NCI-H226 (cell line): Measurements from ENCODE around the gene LRRC9.
"Not testable (repeated sequence)": the region's sequence is repeated elsewhere in the genome, so short reads cannot be mapped to it uniquely, and the experiment has no call there.

Experiments used
- DNase-seq: peaks from one replicate; pipeline ENCODE4 v3.0.0-alpha.2; 2015

Gene LRRC9

GRCh38 chr14:60079723-60080122 lies 159.8 kb downstream of the LRRC9 start:
- no peak for DNase-seq

- no peak for DNase-seq
Observed at GRCh38 chr14:60085085-60085484, 165.1 kb downstream of the LRRC9 start.

- DNase-seq = no peak
Observed at GRCh38 chr14:60085693-60086092, 165.7 kb downstream of the LRRC9 start.

GRCh38 chr14:60087668-60088067 lies 167.7 kb downstream of the LRRC9 start:
- no peak for DNase-seq

- DNase-seq = no peak
Observed at GRCh38 chr14:60089221-60089620, 169.3 kb downstream of the LRRC9 start.

- no peak for DNase-seq
Observed at GRCh38 chr14:60090864-60091519, 171.0 kb downstream of the LRRC9 start.

- peak; percentile 98 for DNase-seq
Observed at GRCh38 chr14:60091550-60092525, 171.9 kb downstream of the LRRC9 start, which contains the start of gene PCNX4. TSS of gene PCNX4 (plus strand) at chr14:60091923. CDS start at chr14:60107639, 15,716 bp downstream.

GRCh38 chr14:60092526-60092920 lies 172.6 kb downstream of the LRRC9 start:
- no peak for DNase-seq

- no peak for DNase-seq
Observed at GRCh38 chr14:60093080-60093479, 173.1 kb downstream of the LRRC9 start.

- DNase-seq = no peak
Observed at GRCh38 chr14:60093606-60094005, 173.7 kb downstream of the LRRC9 start.

- peak; percentile 52 for DNase-seq
Observed at GRCh38 chr14:60094306-60094897, 174.5 kb downstream of the LRRC9 start.

GRCh38 chr14:60095231-60095630 lies 175.3 kb downstream of the LRRC9 start:
- no peak for DNase-seq

GRCh38 chr14:60095781-60096450 lies 176.0 kb downstream of the LRRC9 start:
- DNase-seq = peak; percentile 88

- peak; percentile 75 for DNase-seq
Observed at GRCh38 chr14:60097974-60098373, 178.0 kb downstream of the LRRC9 start.

- not testable (repeated sequence) for DNase-seq
Observed at GRCh38 chr14:60099855-60100254, 179.9 kb downstream of the LRRC9 start.

GRCh38 chr14:60101786-60102185 lies 181.8 kb downstream of the LRRC9 start:
- DNase-seq = no peak

GRCh38 chr14:60102389-60102788 lies 182.4 kb downstream of the LRRC9 start:
- peak; percentile 38 for DNase-seq

GRCh38 chr14:60106339-60106738 lies 186.4 kb downstream of the LRRC9 start:
- no peak for DNase-seq

- no peak for DNase-seq
Observed at GRCh38 chr14:60107477-60107876, 187.5 kb downstream of the LRRC9 start.

- no peak for DNase-seq
Observed at GRCh38 chr14:60111732-60112131, 191.8 kb downstream of the LRRC9 start.
